K562 (cell line): ENCODE measurements around the gene PXK. TPM values are rescaled to one million over a fixed set of nuclear protein-coding genes. Genes with fewer than 3 reads are reported as not detected.

ENCODE experiments used
- ATAC-seq: fragments of 200-7000 bp; cut with Tn5 transposase; 3 replicates; pipeline ENCODE4 v1.9.1; 2020; ENCODE audit warnings: moderate library complexity
- BruUV-seq: library from RNA; stranded (reverse); fragments of 400-500 nt; replicated peaks from 2 replicates; lab custom pipeline; 2021; lab: Mats Ljungman, UMichigan
- CTCF ChIA-PET: fragments of 300-600 bp; formaldehyde crosslinking; extraction: SDS; loops from one replicate; lab custom pipeline; 2021; ENCODE audit warnings: low intra/inter-chr PET ratio; lab: Yijun Ruan, JAX
- POLR2A ChIA-PET: fragments of 300-600, 350-650 bp; sonication (Branson Sonifier 250); formaldehyde crosslinking; extraction: SDS; loops from one replicate; lab custom pipeline; 2021; ENCODE audit warnings: antibody characterized with exemption, inconsistent platforms; lab: Yijun Ruan, JAX
- DNase-seq, 4 experiments: peaks; one replicate each; pipeline versions ENCODE4 v3.0.0 to v3.0.0-alpha.2; 2011 to 2018; ENCODE audit warnings: low spot score in 3 of 4, mixed read lengths in 3 of 4; ENCODE audit errors: extremely low read depth in 1 of 4
- FAIRE-seq: peaks from 2 replicates; lab custom pipeline; 2011; peaks lifted over from hg19 to GRCh38; lab: Jason Lieb, UNC
- H2AFZ ChIP-seq: 2 replicates; pipeline ENCODE4 v1.6.0; 2011; ENCODE audit warnings: low read depth, low read length, control low read depth, inconsistent platforms
- H3K27ac ChIP-seq: fragments of 200-600 bp; 3 replicates; pipeline ENCODE4 v1.8.0; 2011; ENCODE audit warnings: low read depth, mild to moderate bottlenecking, control low read depth, inconsistent platforms, low read length, moderate library complexity, mixed read lengths; ENCODE audit errors: extremely low read depth
- H3K27me3 ChIP-seq, 2 experiments: fragments of 300-600 bp in 1 of 2; 2 replicates in 1 of 2; 3 replicates in 1 of 2; pipeline versions ENCODE4 v1.6.0 to v1.8.0; 2011; ENCODE audit warnings: inconsistent platforms in 2 of 2, low read length in 2 of 2, mild to moderate bottlenecking in 1 of 2, mixed read lengths in 1 of 2, moderate library complexity in 1 of 2; ENCODE audit not compliant: control insufficient read depth in 2 of 2, insufficient read depth in 2 of 2
- H3K36me3 ChIP-seq: fragments of 300-600 bp; 3 replicates; pipeline ENCODE4 v1.8.0; 2011; ENCODE audit warnings: mild to moderate bottlenecking, low read length, inconsistent platforms; ENCODE audit not compliant: control insufficient read depth, insufficient read depth
- H3K4me1 ChIP-seq, 2 experiments: fragments of 200-600 bp in 1 of 2; replicated peaks in 1 of 2; 2 replicates in 1 of 2; 3 replicates in 1 of 2; pipeline versions ENCODE4 v1.5.1 to v1.8.0; 2011; ENCODE audit warnings: inconsistent platforms in 2 of 2, low read length in 2 of 2, mild to moderate bottlenecking in 1 of 2, mixed read lengths in 1 of 2, moderate library complexity in 1 of 2; ENCODE audit not compliant: control insufficient read depth in 2 of 2, insufficient read depth in 2 of 2
- H3K4me2 ChIP-seq: 2 replicates; pipeline ENCODE4 v1.6.1; 2011; ENCODE audit warnings: low read length, control low read depth, inconsistent platforms, mixed read lengths; ENCODE audit not compliant: insufficient read depth
- H3K4me3 ChIP-seq: fragments of 200-600 bp; sonication (generic), shearing (Covaris generic); 2 replicates; pipeline ENCODE4 v1.5.1; 2016; ENCODE audit warnings: control low read depth, inconsistent platforms
- H3K79me2 ChIP-seq: fragments of 200-600 bp; 3 replicates; pipeline ENCODE4 v1.8.0; 2011; ENCODE audit warnings: low read length, inconsistent platforms; ENCODE audit not compliant: control insufficient read depth, insufficient read depth
- H3K9ac ChIP-seq, 2 experiments: 2 replicates each; pipeline versions ENCODE4 v1.6.0 to v1.6.1; 2011; ENCODE audit warnings: low read depth in 2 of 2, low read length in 2 of 2, control low read depth in 1 of 2, inconsistent platforms in 1 of 2, mild to moderate bottlenecking in 1 of 2, mixed read lengths in 1 of 2; ENCODE audit not compliant: insufficient read depth in 1 of 2
- H3K9me1 ChIP-seq: one replicate; pipeline ENCODE4 v1.6.0; 2011; ENCODE audit warnings: inconsistent platforms, mild to moderate bottlenecking, low read length, moderate library complexity; ENCODE audit not compliant: control insufficient read depth, insufficient read depth
- H3K9me3 ChIP-seq: replicated peaks from 2 replicates; pipeline ENCODE4 v1.5.1; 2011; ENCODE audit warnings: low read depth, low read length, inconsistent platforms; ENCODE audit not compliant: control insufficient read depth, insufficient read depth
- H4K20me1 ChIP-seq: replicated peaks from 2 replicates; pipeline ENCODE4 v1.6.1; 2011; ENCODE audit warnings: low read length, inconsistent platforms, mixed read lengths; ENCODE audit not compliant: control insufficient read depth, insufficient read depth
- CGGBP1 ChIP-seq: fragments of 250-450 bp; sonication (Bioruptor Pico); IDR thresholded peaks from 2 replicates; pipeline ENCODE4 v1.9.0; 2021; ENCODE audit warnings: mild to moderate bottlenecking
- ELK3 ChIP-seq: fragments of 450-650 bp; formaldehyde crosslinking; IDR thresholded peaks from 2 replicates; pipeline ENCODE4 v1.4.0; 2020; ENCODE audit warnings: mild to moderate bottlenecking
- HNRNPH1 ChIP-seq: fragments of 200-400 bp; formaldehyde crosslinking; optimal IDR thresholded peaks from 2 replicates; pipeline ENCODE3; 2017; ENCODE audit warnings: low read depth, mild to moderate bottlenecking, low read length, moderate library complexity
- MTF1 ChIP-seq: fragments of 250-450 bp; sonication (Bioruptor Pico); IDR thresholded peaks from 2 replicates; pipeline ENCODE4 v1.9.0; 2021; ENCODE audit warnings: moderate library complexity, mild to moderate bottlenecking, inconsistent platforms, borderline replicate concordance
- SREBF1 ChIP-seq: fragments of 150-350 bp; IDR thresholded peaks from 2 replicates; pipeline ENCODE4 v1.6.1; 2014; ENCODE audit warnings: antibody characterized with exemption, low read depth, low read length, borderline replicate concordance
- WGBS: fragments of 100-300 bp; shearing (Covaris generic); methylation state at CpG from one replicate; pipeline ENCODE4 v1.1.6; 2016; ENCODE audit warnings: low coverage, mixed read lengths; ENCODE audit not compliant: insufficient coverage; ENCODE audit errors: missing lambda C conversion rate; 5-methylcytosine and 5-hydroxymethylcytosine counted together
- in situ Hi-C: fragments of 300-500 bp; cut with MboI; formaldehyde crosslinking; loops from 4 replicates; pipeline ENCODE4 v1.15.0; 2018; ENCODE audit warnings: inconsistent platforms, mixed read lengths
- intact Hi-C: fragments of 100-400 bp; cut with micrococcal nuclease; formaldehyde crosslinking; loops from 2 replicates; pipeline ENCODE4 v1.14.2; 2022
- polyA plus RNA-seq, 8 experiments: library from polyadenylated mRNA; depleted of rRNA in 4 of 8; stranded (reverse) in 5 of 8; unstranded in 3 of 8; fragments of >200 nt; fragmentation: Nextera tagmentation in 2 of 8; fragmentation: Illumina TruSeq in 1 of 8; extraction: Ambion mirVana in 2 of 8; extraction: Trizol in 1 of 8; gene quantifications; 2 replicates each; pipeline versions ENCODE4 v1.2.1 to v1.2.3, GENCODE V29; 2011 to 2014; ENCODE audit warnings: inconsistent platforms in 1 of 8, missing spikeins in 1 of 8
- total RNA-seq, 7 experiments: library from RNA; depleted of rRNA in 6 of 7; stranded (reverse); fragments of >200 nt in 6 of 7; fragmentation: Illumina TruSeq in 2 of 7; extraction: Trizol in 2 of 7; gene quantifications; 2 replicates each; pipeline versions ENCODE4 v1.2.1 to v1.2.3, GENCODE V29; 2011 to 2021; ENCODE audit warnings: low replicate concordance in 1 of 7

The PXK gene
- total and polyA plus RNA-seq, 9 of the 15 experiments (the other 6 are each of a cell fraction or from before 2014, with no cell fraction given): 3.3 to 19.9 (median 11.3) TPM

DNA sequence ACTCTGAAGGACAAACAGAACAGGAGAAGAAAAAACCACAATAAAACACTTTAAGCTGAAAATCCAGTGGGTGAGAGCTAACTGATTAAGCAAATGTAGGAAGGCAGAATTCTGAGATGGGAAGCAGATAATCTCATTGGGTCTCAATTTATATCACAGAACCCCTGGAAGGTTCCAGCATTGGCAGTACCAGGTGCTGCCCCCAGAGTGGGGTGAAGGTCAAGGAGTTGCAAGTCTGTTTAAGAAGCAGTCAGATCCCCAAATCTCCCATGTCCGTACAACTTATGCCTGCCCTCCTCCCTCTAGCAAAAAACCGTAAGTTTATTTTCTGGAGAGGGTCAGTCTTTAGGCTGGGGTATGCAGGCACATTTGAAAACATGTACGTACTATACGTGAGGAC lies 45.1 kb downstream of the PXK start:
- Histone ChIP-seq H3K27me3 (no peaks in the 10 kb centered on the region), H3K9me3 (no peaks in the 10 kb centered on the region)
- in situ Hi-C loops: no loop called here
- no peak for TF ChIP-seq ELK3
- no peak for TF ChIP-seq HNRNPH1
- TF ChIP-seq CGGBP1: no peak
- TF ChIP-seq MTF1 (CRISPR knock-in tag): no peak
- TF ChIP-seq SREBF1: no peak
- TF ChIP-seq, all 486 proteins: peak for 0
- no peaks in the 10 kb centered on the region for H3K9me1 ChIP-seq
- no peak overlapping the region for H3K4me2 ChIP-seq
- CTCF ChIA-PET: no interaction called here
- BruUV-seq: no TSS peak
- intact Hi-C loops: no loop called here
- H3K79me2 ChIP-seq: no peaks in the 10 kb centered on the region
- no peaks in the 10 kb centered on the region; a peak in 1 of 5 replicates for H3K4me1 ChIP-seq
- no peaks in the 10 kb centered on the region for H4K20me1 ChIP-seq
- no peaks in the 10 kb centered on the region for H3K36me3 ChIP-seq
- H2AFZ ChIP-seq: no peak overlapping the region
- no peak for DNase-seq
- no peak overlapping the region for H3K9ac ChIP-seq
- WGBS: 100% methylated on average over 3 of the region's 4 CpGs
- POLR2A ChIA-PET: interaction anchor here (0.5 kb wide), 1 partner anchor 45 kb away, joined by 6 read pairs; the partner anchor contains the start of gene PXK
- no peak overlapping the region for H3K4me3 ChIP-seq
- no peak for ATAC-seq
- H3K27ac ChIP-seq: no peak overlapping the region
- no peak for FAIRE-seq
